Measurements from ENCODE around the gene OAS3.
A peak's percentile ranks its signal among the peaks of the same experiment; 100 is the strongest.

DNA sequence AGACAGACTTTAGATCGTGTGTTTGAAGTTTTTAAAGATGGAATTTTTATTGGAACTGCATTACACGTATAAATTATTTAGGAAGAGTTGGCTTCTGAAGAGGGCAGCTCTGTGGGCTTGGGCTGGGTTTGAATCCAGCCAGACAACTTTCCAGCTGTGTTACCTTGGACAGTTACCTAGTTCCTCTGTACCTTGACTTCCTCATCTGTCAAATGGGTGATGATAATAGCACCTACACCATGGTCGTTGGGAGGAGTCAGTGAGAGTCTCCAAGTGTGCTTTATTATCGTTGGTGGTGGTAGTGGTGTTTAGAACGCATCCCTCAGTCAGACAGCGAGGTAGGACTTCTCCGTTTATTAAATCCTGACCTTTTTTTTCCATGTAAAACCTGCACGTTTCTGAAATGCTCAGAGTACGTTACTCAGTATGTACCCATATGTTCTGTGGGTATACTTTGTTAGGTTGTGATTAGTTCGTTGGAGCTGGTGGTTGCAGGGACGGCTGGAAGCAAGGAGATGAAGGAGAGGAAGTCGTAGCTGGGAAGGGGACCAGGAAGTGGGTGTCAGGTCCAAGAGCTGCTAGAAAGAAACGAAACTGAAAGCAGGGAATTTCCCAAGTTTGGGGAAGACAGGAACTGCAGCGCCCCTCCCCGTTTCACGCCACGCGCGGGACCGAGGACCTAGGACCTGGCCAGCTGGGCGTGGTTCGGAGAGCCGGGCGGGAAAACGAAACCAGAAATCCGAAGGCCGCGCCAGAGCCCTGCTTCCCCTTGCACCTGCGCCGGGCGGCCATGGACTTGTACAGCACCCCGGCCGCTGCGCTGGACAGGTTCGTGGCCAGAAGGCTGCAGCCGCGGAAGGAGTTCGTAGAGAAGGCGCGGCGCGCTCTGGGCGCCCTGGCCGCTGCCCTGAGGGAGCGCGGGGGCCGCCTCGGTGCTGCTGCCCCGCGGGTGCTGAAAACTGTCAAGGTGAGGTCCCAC lies at the start of gene OAS3:
- TF ChIP-seq, protein P1, sequence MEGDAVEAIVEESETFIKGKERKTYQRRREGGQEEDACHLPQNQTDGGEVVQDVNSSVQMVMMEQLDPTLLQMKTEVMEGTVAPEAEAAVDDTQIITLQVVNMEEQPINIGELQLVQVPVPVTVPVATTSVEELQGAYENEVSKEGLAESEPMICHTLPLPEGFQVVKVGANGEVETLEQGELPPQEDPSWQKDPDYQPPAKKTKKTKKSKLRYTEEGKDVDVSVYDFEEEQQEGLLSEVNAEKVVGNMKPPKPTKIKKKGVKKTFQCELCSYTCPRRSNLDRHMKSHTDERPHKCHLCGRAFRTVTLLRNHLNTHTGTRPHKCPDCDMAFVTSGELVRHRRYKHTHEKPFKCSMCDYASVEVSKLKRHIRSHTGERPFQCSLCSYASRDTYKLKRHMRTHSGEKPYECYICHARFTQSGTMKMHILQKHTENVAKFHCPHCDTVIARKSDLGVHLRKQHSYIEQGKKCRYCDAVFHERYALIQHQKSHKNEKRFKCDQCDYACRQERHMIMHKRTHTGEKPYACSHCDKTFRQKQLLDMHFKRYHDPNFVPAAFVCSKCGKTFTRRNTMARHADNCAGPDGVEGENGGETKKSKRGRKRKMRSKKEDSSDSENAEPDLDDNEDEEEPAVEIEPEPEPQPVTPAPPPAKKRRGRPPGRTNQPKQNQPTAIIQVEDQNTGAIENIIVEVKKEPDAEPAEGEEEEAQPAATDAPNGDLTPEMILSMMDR (IDR thresholded peaks at IDR 0.05) = no peak
- TF ChIP-seq POLR2A (IDR thresholded peaks at IDR 0.05) = no peak
- TF ChIP-seq POLR2AphosphoS5 (IDR thresholded peaks at IDR 0.05; ENCODE audit: insufficient read depth in 1 of 2, low read depth in 1 of 2) = peak; percentile 60 to 76
